OCI-LY3 (cell line): ENCODE results near the gene NUDT6.
A peak's percentile ranks its signal among the peaks of the same experiment; 100 is the strongest.

Source experiments
- H2AFZ ChIP-seq: fragments of 200-600, 300-600 bp; shearing (Covaris generic); 2 replicates; pipeline ENCODE4 v1.6.0; 2014; ENCODE audit warnings: antibody characterized with exemption, low read depth, low read length
- H3K27ac ChIP-seq: fragments of 200-600, 300-600 bp; sonication (generic); 2 replicates; pipeline ENCODE4 v1.5.1; 2014; ENCODE audit warnings: mild to moderate bottlenecking, low read length, moderate library complexity, mixed read lengths
- H3K27me3 ChIP-seq: fragments of 200-600, 300-600 bp; sonication (generic); 2 replicates; pipeline ENCODE4 v1.6.1; 2014; ENCODE audit warnings: low read depth, low read length, mixed read lengths
- H3K36me3 ChIP-seq: fragments of 200-600, 300-600 bp; sonication (generic); replicated peaks from 2 replicates; pipeline ENCODE3; 2014; ENCODE audit warnings: low read depth, low read length, mixed read lengths
- H3K4me1 ChIP-seq: fragments of 300-600, 200-600 bp; sonication (generic); 2 replicates; pipeline ENCODE4 v1.6.1; 2014; ENCODE audit warnings: low read length, mixed read lengths
- H3K4me2 ChIP-seq: fragments of 200-600, 300-600 bp; sonication (generic); 2 replicates; pipeline ENCODE4 v1.6.1; 2014; ENCODE audit warnings: low read length, mixed read lengths
- H3K4me3 ChIP-seq: fragments of 300-600, 200-600 bp; sonication (generic); 2 replicates; pipeline ENCODE4 v1.5.1; 2014; ENCODE audit warnings: antibody characterized with exemption, mild to moderate bottlenecking, low read length, moderate library complexity
- H3K79me2 ChIP-seq: fragments of 300-600, 200-600 bp; shearing (Covaris generic); 2 replicates; pipeline ENCODE4 v1.6.1; 2014; ENCODE audit warnings: mild to moderate bottlenecking, low read length, mixed read lengths
- H3K9ac ChIP-seq: fragments of 300-600, 200-600 bp; shearing (Covaris generic); 2 replicates; pipeline ENCODE4 v1.6.0; 2014; ENCODE audit warnings: mild to moderate bottlenecking, low read length, moderate library complexity
- H3K9me3 ChIP-seq: fragments of 200-600, 300-600 bp; shearing (Covaris generic); 2 replicates; pipeline ENCODE4 v1.6.1; 2014; ENCODE audit warnings: low read length, mixed read lengths; ENCODE audit not compliant: insufficient read depth
- H4K20me1 ChIP-seq: fragments of 200-600, 300-600 bp; sonication (generic); 2 replicates; pipeline ENCODE4 v1.6.1; 2016; ENCODE audit warnings: low read length, mixed read lengths; ENCODE audit not compliant: insufficient read depth
- CTCF ChIP-seq: fragments of 200-600, 300-600 bp; sonication (generic); IDR thresholded peaks from 2 replicates; pipeline ENCODE4 v1.5.1; 2014; ENCODE audit warnings: antibody characterized with exemption, low read length, low read depth
- EZH2phosphoT487 ChIP-seq: fragments of 200-600 bp; shearing (Covaris generic); IDR thresholded peaks from 2 replicates; pipeline ENCODE4 v1.6.1; 2018; ENCODE audit warnings: antibody characterized with exemption, mixed run types, low read depth

Gene NUDT6

GRCh38 chr4:122922877-122923511, 597 bp upstream of the NUDT6 start:
- Histone ChIP-seq H3K36me3 (no peaks in the 10 kb centered on the region), H3K4me1 (peaks cover 9% of the 10 kb centered on the region), H3K79me2 (peaks cover 36% of the 10 kb centered on the region), H3K9me3 (no peaks in the 10 kb centered on the region), H4K20me1 (no peaks in the 10 kb centered on the region), H3K27ac (peak overlapping the region; percentile 85), H3K27me3 (no peaks in the 10 kb centered on the region), H3K4me2 (peak overlapping the region; percentile 85), H3K4me3 (peak overlapping the region; percentile 97), H2AFZ (peak overlapping the region; percentile 99), H3K9ac (peak overlapping the region; percentile 88)
- TF ChIP-seq EZH2phosphoT487 (no peak), CTCF (no peak)

- no peak overlapping the region for H3K27ac ChIP-seq
- H3K9me3 ChIP-seq, result no peaks in the 10 kb centered on the region
- no peaks in the 10 kb centered on the region for H3K27me3 ChIP-seq
- H2AFZ ChIP-seq, result no peak overlapping the region
- peaks cover 31% of the 10 kb centered on the region for H3K79me2 ChIP-seq
- no peaks in the 10 kb centered on the region for H3K36me3 ChIP-seq
- TF ChIP-seq CTCF, result no peak
- TF ChIP-seq EZH2phosphoT487, result no peak
- peak overlapping the region; percentile 85 for H3K4me2 ChIP-seq
- H3K4me1 ChIP-seq, result peaks cover 9% of the 10 kb centered on the region
- peak overlapping the region; percentile 88; the same call in 1 of the 2 replicates for H3K9ac ChIP-seq
- H4K20me1 ChIP-seq, result no peaks in the 10 kb centered on the region
- H3K4me3 ChIP-seq, result peak overlapping the region; percentile 97
Measured at GRCh38 chr4:122921300-122921699, 1.1 kb downstream of the NUDT6 start.

DNA sequence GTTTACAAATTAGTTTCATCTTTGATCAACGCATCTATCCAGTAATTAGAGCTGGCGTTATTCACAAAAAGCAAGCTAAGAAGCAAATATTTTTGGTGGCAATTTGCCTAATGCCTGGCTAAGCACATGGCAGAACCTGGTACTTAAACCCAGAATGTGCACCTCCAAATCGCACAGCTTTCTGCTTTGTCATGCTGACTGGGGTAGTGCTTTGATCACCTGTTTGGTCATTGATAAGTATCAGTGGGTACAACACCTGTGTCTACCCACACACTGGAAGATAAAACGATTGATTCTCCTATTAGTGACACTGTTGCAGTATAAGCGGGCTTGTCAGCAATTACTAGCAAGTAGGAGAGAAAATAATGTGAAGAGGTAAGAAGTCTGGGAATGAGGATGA, 1.9 kb downstream of the NUDT6 start:
- Histone ChIP-seq H3K9me3 (no peaks in the 10 kb centered on the region), H3K4me2 (no peak overlapping the region), H3K27me3 (no peaks in the 10 kb centered on the region), H3K79me2 (peaks cover 25% of the 10 kb centered on the region), H2AFZ (no peak overlapping the region), H3K4me1 (peaks cover 9% of the 10 kb centered on the region), H3K36me3 (no peaks in the 10 kb centered on the region), H4K20me1 (no peaks in the 10 kb centered on the region), H3K9ac (no peak overlapping the region), H3K4me3 (no peak overlapping the region), H3K27ac (no peak overlapping the region)
- TF ChIP-seq CTCF, result no peak
- no peak for TF ChIP-seq EZH2phosphoT487

- Histone ChIP-seq H4K20me1 (no peaks in the 10 kb centered on the region), H3K4me3 (no peak overlapping the region), H2AFZ (no peak overlapping the region), H3K36me3 (no peaks in the 10 kb centered on the region), H3K4me2 (no peak overlapping the region), H3K27me3 (no peaks in the 10 kb centered on the region), H3K79me2 (peaks cover 3% of the 10 kb centered on the region; the same call in 1 of the 2 replicates), H3K4me1 (no peaks in the 10 kb centered on the region), H3K9ac (no peak overlapping the region), H3K9me3 (no peaks in the 10 kb centered on the region), H3K27ac (no peak overlapping the region)
- TF ChIP-seq EZH2phosphoT487, result no peak
- TF ChIP-seq CTCF, result no peak
Measured at GRCh38 chr4:122917731-122918130, 4.7 kb downstream of the NUDT6 start.
